Placental pericyte (primary cell): ENCODE data around the gene PLK1. TPM values are rescaled to one million over a fixed set of nuclear protein-coding genes. Genes with fewer than 3 reads are reported as not detected.

Experiments used
- total RNA-seq: library from RNA; depleted of rRNA; stranded (reverse); fragments of >200 nt; gene quantifications from 2 replicates; pipeline ENCODE4 v1.2.3, GENCODE V29; 2012

Gene PLK1
- total RNA-seq: 2.0 and 70.7 TPM in 2 replicates

GRCh38 chr16:23678430-23679273 is at the start of gene PLK1:
PLK1 (plus strand) TSS chr16:23678889; CDS start chr16:23678933, 44 bp downstream.

GRCh38 chr16:23640931-23641765 is 37.5 kb upstream of the PLK1 start, which contains the start of the genes DCTN5 and PALB2:
DCTN5 (plus strand) TSS chr16:23641466; CDS start chr16:23641543, 77 bp downstream.
PALB2 (minus strand) TSS chr16:23641310; CDS start chr16:23641157, 153 bp downstream.

GRCh38 chr16:23712976-23713375 is 34.3 kb downstream of the PLK1 start, which contains the start of gene ERN2:
ERN2 (minus strand) TSS chr16:23713222; CDS start chr16:23713187, 35 bp downstream.

Other genes with a start within 250 kb of the PLK1 start
- gene COG7, start 225.7 kb upstream of the PLK1 start, total RNA-seq: 17.7 and 29.8 TPM in 2 replicates
- 19.8 and 28.2 TPM in 2 replicates for gene GGA2, start 168.4 kb upstream of the PLK1 start, total RNA-seq
- 48.8 and 55.3 TPM in 2 replicates for gene EARS2, start 121.5 kb upstream of the PLK1 start, total RNA-seq
- gene UBFD1, start 121.2 kb upstream of the PLK1 start, total RNA-seq: 56.5 and 116 TPM in 2 replicates
- gene NDUFAB1, start 82.6 kb upstream of the PLK1 start, total RNA-seq: 58.4 and 92.8 TPM in 2 replicates
- 13.3 and 22.6 TPM in 2 replicates for gene PALB2, start 37.6 kb upstream of the PLK1 start, total RNA-seq
- 51.4 and 59.7 TPM in 2 replicates for gene DCTN5, start 37.4 kb upstream of the PLK1 start, total RNA-seq
- gene ERN2, start 34.3 kb downstream of the PLK1 start, total RNA-seq: not detected in 2 replicates
- gene CHP2, start 76.1 kb downstream of the PLK1 start, total RNA-seq: not detected in 2 replicates
- not detected in 2 replicates for gene PRKCB, start 157.1 kb downstream of the PLK1 start, total RNA-seq